MM.1S (cell line): ENCODE measurements around the gene CNTN1.

Experiments used
- EZH2 ChIP-seq: fragments of 300-600 bp; sonication (generic); optimal IDR thresholded peaks from 2 replicates; pipeline ENCODE3; 2017; ENCODE audit warnings: low read depth, mild to moderate bottlenecking, antibody characterized with exemption, low read length, mixed read lengths
- TF ChIP-seq, protein P1 (sequence below): fragments of 300-600 bp; sonication (generic); IDR thresholded peaks from 2 replicates; pipeline ENCODE4 v1.5.1; 2016; ENCODE audit warnings: antibody characterized with exemption, low read length, mixed read lengths

DNA sequence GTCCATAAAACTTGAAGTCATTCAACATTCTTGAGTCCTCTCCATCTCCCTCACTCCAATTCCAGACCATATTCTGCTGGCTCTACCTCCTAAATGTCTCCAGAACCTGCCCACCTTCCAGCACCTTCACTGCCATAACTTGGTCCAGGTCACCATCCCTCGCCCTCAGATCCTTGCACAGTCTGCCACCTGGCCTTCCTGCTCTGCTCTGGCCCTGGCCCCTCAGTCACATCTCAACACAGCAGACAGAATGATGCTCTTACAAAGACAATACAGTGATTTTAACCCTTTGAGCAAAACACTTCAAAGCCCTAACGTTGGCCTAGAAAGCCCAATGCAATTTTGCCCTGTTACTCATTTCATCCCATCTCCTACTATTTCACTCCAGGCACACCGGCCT is 414.1 kb downstream of the CNTN1 start:
- TF ChIP-seq, protein P1, sequence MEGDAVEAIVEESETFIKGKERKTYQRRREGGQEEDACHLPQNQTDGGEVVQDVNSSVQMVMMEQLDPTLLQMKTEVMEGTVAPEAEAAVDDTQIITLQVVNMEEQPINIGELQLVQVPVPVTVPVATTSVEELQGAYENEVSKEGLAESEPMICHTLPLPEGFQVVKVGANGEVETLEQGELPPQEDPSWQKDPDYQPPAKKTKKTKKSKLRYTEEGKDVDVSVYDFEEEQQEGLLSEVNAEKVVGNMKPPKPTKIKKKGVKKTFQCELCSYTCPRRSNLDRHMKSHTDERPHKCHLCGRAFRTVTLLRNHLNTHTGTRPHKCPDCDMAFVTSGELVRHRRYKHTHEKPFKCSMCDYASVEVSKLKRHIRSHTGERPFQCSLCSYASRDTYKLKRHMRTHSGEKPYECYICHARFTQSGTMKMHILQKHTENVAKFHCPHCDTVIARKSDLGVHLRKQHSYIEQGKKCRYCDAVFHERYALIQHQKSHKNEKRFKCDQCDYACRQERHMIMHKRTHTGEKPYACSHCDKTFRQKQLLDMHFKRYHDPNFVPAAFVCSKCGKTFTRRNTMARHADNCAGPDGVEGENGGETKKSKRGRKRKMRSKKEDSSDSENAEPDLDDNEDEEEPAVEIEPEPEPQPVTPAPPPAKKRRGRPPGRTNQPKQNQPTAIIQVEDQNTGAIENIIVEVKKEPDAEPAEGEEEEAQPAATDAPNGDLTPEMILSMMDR = no peak
- no peak for TF ChIP-seq EZH2
